ENCODE measurements around the gene CD5L. TPM values are rescaled to one million over a fixed set of nuclear protein-coding genes. Genes with fewer than 3 reads are reported as not detected.

The CD5L gene
- total RNA-seq, 1 donor from 2014 or later, result not detected

- Mint-ChIP-seq H3K36me3 (ENCODE audit: unreplicated experiment) (no peaks in the 10 kb centered on the region), H3K4me1 (ENCODE audit: unreplicated experiment) (no peaks in the 10 kb centered on the region), H3K27ac (ENCODE audit: unreplicated experiment) (no peak overlapping the region), H3K27me3 (ENCODE audit: unreplicated experiment) (no peaks in the 10 kb centered on the region), H3K9me3 (ENCODE audit: unreplicated experiment) (no peaks in the 10 kb centered on the region), H3K4me3 (ENCODE audit: unreplicated experiment) (no peak overlapping the region)
- TF ChIP-seq CTCF (IDR thresholded peaks at IDR 0.05), result no peak
- no peak for DNase-seq (ENCODE audit: extremely low spot score, unreplicated experiment)
Measured at GRCh38 chr1:157831968-157832626, 9.5 kb downstream of the CD5L start.

GRCh38 chr1:157830887-157831286, 10.7 kb downstream of the CD5L start:
- no peak for DNase-seq (ENCODE audit: extremely low spot score, unreplicated experiment)
- H3K4me1 Mint-ChIP-seq (ENCODE audit: unreplicated experiment), result no peaks in the 10 kb centered on the region
- TF ChIP-seq CTCF (IDR thresholded peaks at IDR 0.05), result no peak
- H3K9me3 Mint-ChIP-seq (ENCODE audit: unreplicated experiment), result no peaks in the 10 kb centered on the region
- no peak overlapping the region for H3K4me3 Mint-ChIP-seq (ENCODE audit: unreplicated experiment)
- H3K36me3 Mint-ChIP-seq (ENCODE audit: unreplicated experiment), result no peaks in the 10 kb centered on the region
- no peak overlapping the region for H3K27ac Mint-ChIP-seq (ENCODE audit: unreplicated experiment)
- H3K27me3 Mint-ChIP-seq (ENCODE audit: unreplicated experiment), result no peaks in the 10 kb centered on the region

- no peak for TF ChIP-seq CTCF (IDR thresholded peaks at IDR 0.05)
Measured at GRCh38 chr1:157829711-157830110, 11.9 kb downstream of the CD5L start.

GRCh38 chr1:157829210-157829609, 12.4 kb downstream of the CD5L start:
- Mint-ChIP-seq H3K4me3 (ENCODE audit: unreplicated experiment) (no peak overlapping the region), H3K27me3 (ENCODE audit: unreplicated experiment) (no peaks in the 10 kb centered on the region), H3K36me3 (ENCODE audit: unreplicated experiment) (no peaks in the 10 kb centered on the region), H3K4me1 (ENCODE audit: unreplicated experiment) (no peaks in the 10 kb centered on the region), H3K9me3 (ENCODE audit: unreplicated experiment) (no peaks in the 10 kb centered on the region), H3K27ac (ENCODE audit: unreplicated experiment) (no peak overlapping the region)
- DNase-seq (ENCODE audit: extremely low spot score, unreplicated experiment), result no peak
- no peak for TF ChIP-seq CTCF (IDR thresholded peaks at IDR 0.05)

More at GRCh38 chr1:157829711-157830110, 11.9 kb downstream of the CD5L start:
- Mint-ChIP-seq H3K27ac (ENCODE audit: unreplicated experiment) (no peak overlapping the region), H3K27me3 (ENCODE audit: unreplicated experiment) (no peaks in the 10 kb centered on the region), H3K4me3 (ENCODE audit: unreplicated experiment) (no peak overlapping the region), H3K4me1 (ENCODE audit: unreplicated experiment) (no peaks in the 10 kb centered on the region), H3K9me3 (ENCODE audit: unreplicated experiment) (no peaks in the 10 kb centered on the region), H3K36me3 (ENCODE audit: unreplicated experiment) (no peaks in the 10 kb centered on the region)
- DNase-seq (ENCODE audit: extremely low spot score, unreplicated experiment), result no peak

- Mint-ChIP-seq H3K27me3 (ENCODE audit: unreplicated experiment) (no peaks in the 10 kb centered on the region), H3K27ac (ENCODE audit: unreplicated experiment) (no peak overlapping the region), H3K4me3 (ENCODE audit: unreplicated experiment) (no peak overlapping the region), H3K36me3 (ENCODE audit: unreplicated experiment) (no peaks in the 10 kb centered on the region), H3K9me3 (ENCODE audit: unreplicated experiment) (peaks cover 2% of the 10 kb centered on the region), H3K4me1 (ENCODE audit: unreplicated experiment) (no peaks in the 10 kb centered on the region)
- DNase-seq (ENCODE audit: extremely low spot score, unreplicated experiment), result no peak
- TF ChIP-seq CTCF (IDR thresholded peaks at IDR 0.05), result no peak
Measured at GRCh38 chr1:157820299-157820698, 21.3 kb downstream of the CD5L start.

Measured in osteocyte (in vitro differentiated cells).